OCI-LY1 (cell line): ENCODE results near the gene IZUMO1.

ENCODE experiments used
- H2AFZ ChIP-seq: fragments of 200-600 bp; sonication (generic), shearing (Covaris generic); 2 replicates; pipeline ENCODE4 v1.6.0; 2014; ENCODE audit warnings: antibody characterized with exemption, mild to moderate bottlenecking, low read length
- H3F3A ChIP-seq: fragments of 200-600 bp; sonication (generic), shearing (Covaris generic); 2 replicates; pipeline ENCODE4 v1.6.0; 2014; ENCODE audit warnings: mild to moderate bottlenecking, antibody characterized with exemption, low read length, moderate library complexity; ENCODE audit not compliant: insufficient read depth
- H3K27ac ChIP-seq: fragments of 200-600 bp; sonication (generic); 2 replicates; pipeline ENCODE4 v1.5.1; 2014; ENCODE audit warnings: low read length, mixed run types, mild to moderate bottlenecking, low read depth; ENCODE audit not compliant: poor library complexity, severe bottlenecking
- H3K27me3 ChIP-seq: fragments of 200-600 bp; sonication (generic); 2 replicates; pipeline ENCODE4 v1.6.0; 2014; ENCODE audit warnings: antibody characterized with exemption, mild to moderate bottlenecking, low read length, moderate library complexity; ENCODE audit not compliant: insufficient read depth
- H3K36me3 ChIP-seq: fragments of 200-600 bp; sonication (generic); 2 replicates; pipeline ENCODE4 v1.6.1; 2014; ENCODE audit warnings: mild to moderate bottlenecking, antibody characterized with exemption, low read length, moderate library complexity, mixed read lengths; ENCODE audit not compliant: insufficient read depth
- H3K4me1 ChIP-seq: fragments of 200-600 bp; sonication (generic); 2 replicates; pipeline ENCODE4 v1.5.1; 2014; ENCODE audit warnings: mild to moderate bottlenecking, low read length, moderate library complexity; ENCODE audit not compliant: insufficient read depth, severe bottlenecking
- H3K4me2 ChIP-seq: fragments of 200-600 bp; sonication (generic), shearing (Covaris generic); 2 replicates; pipeline ENCODE4 v1.6.1; 2014; ENCODE audit warnings: low read length
- H3K4me3 ChIP-seq: fragments of 200-600 bp; sonication (generic); 2 replicates; pipeline ENCODE4 v1.5.1; 2014; ENCODE audit warnings: low read length, low read depth, mild to moderate bottlenecking, mixed read lengths; ENCODE audit not compliant: poor library complexity, severe bottlenecking
- H3K79me2 ChIP-seq: fragments of 200-600 bp; shearing (Covaris generic); 2 replicates; pipeline ENCODE4 v1.6.1; 2016; ENCODE audit warnings: mixed run types, low read length, mixed read lengths; ENCODE audit not compliant: insufficient read depth
- H3K9ac ChIP-seq: fragments of 200-600 bp; sonication (generic), shearing (Covaris generic); 2 replicates; pipeline ENCODE4 v1.6.1; 2014; ENCODE audit warnings: mild to moderate bottlenecking, low read length, mixed read lengths
- H3K9me2 ChIP-seq: fragments of 200-600 bp; sonication (generic), shearing (Covaris generic); 2 replicates; pipeline ENCODE4 v1.6.1; 2014; ENCODE audit warnings: low read depth, mild to moderate bottlenecking, low read length, mixed read lengths
- H3K9me3 ChIP-seq: fragments of 200-600 bp; shearing (Covaris generic); 2 replicates; pipeline ENCODE4 v1.6.1; 2014; ENCODE audit warnings: low read length, mixed read lengths
- H4K20me1 ChIP-seq: fragments of 200-600 bp; sonication (generic), shearing (Covaris generic); 2 replicates; pipeline ENCODE4 v1.6.0; 2016; ENCODE audit warnings: mild to moderate bottlenecking, low read length; ENCODE audit not compliant: insufficient read depth
- CTCF ChIP-seq: fragments of 200-600 bp; sonication (generic), shearing (Covaris generic); IDR thresholded peaks from 2 replicates; pipeline ENCODE4 v1.5.1; 2017; ENCODE audit warnings: mild to moderate bottlenecking, antibody characterized with exemption, low read length, moderate library complexity, mixed read lengths
- EZH2 ChIP-seq: fragments of 200-600 bp; sonication (generic), shearing (Covaris generic); IDR thresholded peaks from 2 replicates; pipeline ENCODE4 v1.8.0; 2017; ENCODE audit warnings: borderline replicate concordance, mixed run types, mild to moderate bottlenecking, antibody characterized with exemption, low read length, moderate library complexity, mixed read lengths

Gene IZUMO1

GRCh38 chr19:48750771-48751504, 4.2 kb upstream of the IZUMO1 start:
- no peaks in the 10 kb centered on the region for H3K9me3 ChIP-seq
- H4K20me1 ChIP-seq = no peaks in the 10 kb centered on the region
- TF ChIP-seq CTCF (no peak), EZH2 (no peak)
- no peak overlapping the region for H2AFZ ChIP-seq
- H3K4me1 ChIP-seq = peaks cover 22% of the 10 kb centered on the region
- no peaks in the 10 kb centered on the region for H3K9me2 ChIP-seq
- no peak overlapping the region for H3K4me3 ChIP-seq
- no peaks in the 10 kb centered on the region for H3F3A ChIP-seq
- no peak overlapping the region for H3K27ac ChIP-seq
- no peaks in the 10 kb centered on the region for H3K79me2 ChIP-seq
- H3K9ac ChIP-seq = no peak overlapping the region
- no peaks in the 10 kb centered on the region for H3K36me3 ChIP-seq
- 0 out of 2 replicates have a peak, but pooled peaks cover 4% of the 10 kb centered on the region for H3K27me3 ChIP-seq
- H3K4me2 ChIP-seq = no peak overlapping the region

DNA sequence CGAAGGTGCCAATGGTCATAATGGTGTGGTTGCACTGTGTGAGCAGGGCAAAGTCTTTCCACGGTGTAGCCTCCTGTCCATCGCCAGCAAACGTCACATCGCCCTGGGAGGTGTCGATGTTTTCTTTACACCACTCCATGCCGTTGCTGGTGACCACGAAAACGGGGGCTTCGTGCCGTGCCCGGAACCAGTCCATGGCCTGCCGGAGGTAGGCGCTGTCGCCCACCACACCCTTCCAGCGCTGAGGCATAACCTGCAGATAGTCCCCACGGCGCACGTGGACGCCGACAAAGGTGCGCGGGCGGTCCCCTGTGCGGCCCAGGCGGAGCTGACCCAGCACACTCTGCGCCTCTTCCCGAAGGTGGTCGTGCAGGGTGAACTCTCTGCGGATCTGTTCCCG, 3.6 kb upstream of the IZUMO1 start:
- Histone ChIP-seq H3K27ac (no peak overlapping the region), H3K9me3 (no peaks in the 10 kb centered on the region), H3K9me2 (no peaks in the 10 kb centered on the region), H3K27me3 (0 out of 2 replicates have a peak, but pooled peaks cover 4% of the 10 kb centered on the region), H3K9ac (no peak overlapping the region), H3K4me3 (no peak overlapping the region), H3K4me1 (peaks cover 22% of the 10 kb centered on the region), H3F3A (no peaks in the 10 kb centered on the region), H4K20me1 (no peaks in the 10 kb centered on the region), H3K36me3 (no peaks in the 10 kb centered on the region), H3K4me2 (no peak overlapping the region), H3K79me2 (no peaks in the 10 kb centered on the region), H2AFZ (no peak overlapping the region)
- TF ChIP-seq EZH2 (no peak), CTCF (no peak)

DNA sequence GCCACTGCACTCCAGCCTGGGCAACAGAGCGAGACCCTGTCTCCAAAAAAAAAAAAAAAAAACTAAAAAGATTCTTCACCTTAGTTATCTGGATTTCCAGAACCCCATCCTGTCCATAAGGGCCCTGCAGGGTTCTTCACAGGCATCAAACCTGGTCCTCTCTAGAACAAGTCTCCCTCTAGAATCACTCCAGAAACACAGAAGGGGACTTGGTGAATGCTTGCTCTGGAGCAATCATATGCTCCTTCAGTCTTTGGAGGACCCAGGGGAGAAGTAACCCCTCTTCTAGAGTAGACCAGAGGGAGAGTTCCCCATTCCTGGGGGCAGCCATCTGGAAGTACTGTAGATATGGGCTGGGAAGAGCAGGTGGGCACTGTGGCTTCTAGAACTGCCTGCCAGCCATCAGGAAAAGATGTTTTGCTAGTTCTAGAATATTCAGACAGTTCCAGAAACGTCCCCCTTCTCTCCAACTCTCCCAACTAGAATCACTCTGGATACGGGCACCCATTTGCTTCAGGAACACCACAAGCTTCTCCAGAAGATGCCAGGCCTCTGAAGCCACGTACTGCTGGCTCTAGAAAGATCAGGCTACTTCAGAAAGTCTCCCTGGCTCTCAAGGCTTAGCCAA, 3.0 kb upstream of the IZUMO1 start:
- no peak overlapping the region for H2AFZ ChIP-seq
- H3K36me3 ChIP-seq = no peaks in the 10 kb centered on the region
- no peaks in the 10 kb centered on the region for H4K20me1 ChIP-seq
- TF ChIP-seq EZH2 = no peak
- TF ChIP-seq CTCF = no peak
- no peaks in the 10 kb centered on the region for H3K9me3 ChIP-seq
- H3K27me3 ChIP-seq = 0 out of 2 replicates have a peak, but pooled peaks cover 4% of the 10 kb centered on the region
- H3K9ac ChIP-seq = no peak overlapping the region
- no peaks in the 10 kb centered on the region for H3K9me2 ChIP-seq
- no peak overlapping the region for H3K4me2 ChIP-seq
- H3K4me3 ChIP-seq = no peak overlapping the region
- peaks cover 22% of the 10 kb centered on the region for H3K4me1 ChIP-seq
- no peaks in the 10 kb centered on the region for H3K79me2 ChIP-seq
- H3K27ac ChIP-seq = no peak overlapping the region
- no peaks in the 10 kb centered on the region for H3F3A ChIP-seq
